GM19395 (cell line): ENCODE data around the gene SPINDOC.

Source experiments
- ATAC-seq: cut with Tn5 transposase; IDR thresholded peaks from one replicate; pipeline ENCODE4 v1.9.1; 2021; ENCODE audit warnings: mild to moderate bottlenecking, moderate library complexity; ENCODE audit not compliant: unreplicated experiment

Gene SPINDOC

DNA sequence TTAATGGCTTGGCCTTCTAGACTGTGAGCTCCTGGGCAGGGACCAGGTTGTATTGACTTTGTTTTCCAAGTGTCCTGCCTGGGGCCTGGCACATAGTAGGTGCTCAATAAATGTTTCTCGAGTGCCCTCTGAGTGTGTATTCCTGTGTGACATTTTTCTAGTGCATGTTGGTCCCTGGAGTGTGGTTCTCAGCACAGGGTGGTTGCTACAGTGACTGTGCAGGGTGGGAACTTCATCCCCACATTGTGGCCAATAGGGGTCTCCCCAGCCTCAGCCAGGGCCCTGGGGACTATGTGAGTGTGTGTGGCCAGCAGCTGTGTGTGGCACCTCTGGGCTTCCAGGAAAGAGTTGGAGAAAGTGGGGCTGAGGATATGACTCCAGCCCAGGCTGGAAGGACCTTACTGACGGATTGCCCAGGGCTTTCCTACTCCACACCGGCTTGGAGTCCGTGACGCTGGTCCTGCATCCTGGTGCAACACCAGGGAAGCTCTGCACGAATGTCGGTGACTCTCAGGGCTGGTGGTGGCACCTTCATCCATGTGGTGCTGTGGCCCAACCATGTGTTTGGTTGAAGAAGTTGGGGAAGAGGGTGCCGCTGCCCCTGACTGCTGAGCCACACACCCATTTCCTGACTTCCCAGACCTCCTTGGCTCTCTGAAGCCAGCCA lies 16.7 kb downstream of the SPINDOC start:
- no peak for ATAC-seq

DNA sequence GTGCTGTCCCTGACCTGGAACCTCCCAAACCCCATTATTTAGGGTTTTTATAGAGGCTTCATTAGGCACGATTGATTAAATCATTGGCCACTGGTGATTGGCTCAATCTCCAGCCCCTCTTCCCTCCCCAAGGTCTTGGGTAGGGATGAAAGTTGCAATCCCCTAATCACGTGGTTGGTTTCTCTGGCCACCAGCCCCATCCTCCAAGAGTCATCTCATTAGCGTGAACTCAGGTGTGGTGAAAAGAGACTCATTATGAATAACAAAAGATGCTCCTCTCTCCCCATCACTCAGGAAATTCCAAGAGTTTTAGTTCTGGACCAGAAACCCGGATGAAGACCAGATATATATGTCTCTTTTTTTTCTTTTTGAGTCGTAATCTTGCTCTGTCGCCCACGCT lies 18.1 kb downstream of the SPINDOC start:
- ATAC-seq = no peak

DNA sequence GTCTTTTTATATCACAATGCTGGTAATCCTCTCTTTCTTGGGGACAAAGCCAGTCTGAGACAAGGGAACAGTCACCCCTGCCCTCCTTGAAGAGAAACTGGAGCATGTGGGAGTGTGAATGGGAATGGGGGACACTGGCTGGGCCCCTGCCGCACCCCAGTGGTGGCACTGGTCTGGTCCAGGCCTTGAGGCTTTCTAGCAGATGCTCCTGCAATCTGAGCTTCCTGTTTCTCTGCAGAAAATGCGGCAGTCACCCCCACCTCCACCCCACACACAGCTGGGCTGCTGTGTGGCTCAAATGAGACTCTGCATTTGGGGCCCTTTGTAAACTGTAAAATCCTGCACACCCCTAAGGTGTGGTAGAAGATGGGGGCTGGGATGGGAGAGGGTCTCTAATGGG lies 19.1 kb downstream of the SPINDOC start:
- ATAC-seq = no peak

DNA sequence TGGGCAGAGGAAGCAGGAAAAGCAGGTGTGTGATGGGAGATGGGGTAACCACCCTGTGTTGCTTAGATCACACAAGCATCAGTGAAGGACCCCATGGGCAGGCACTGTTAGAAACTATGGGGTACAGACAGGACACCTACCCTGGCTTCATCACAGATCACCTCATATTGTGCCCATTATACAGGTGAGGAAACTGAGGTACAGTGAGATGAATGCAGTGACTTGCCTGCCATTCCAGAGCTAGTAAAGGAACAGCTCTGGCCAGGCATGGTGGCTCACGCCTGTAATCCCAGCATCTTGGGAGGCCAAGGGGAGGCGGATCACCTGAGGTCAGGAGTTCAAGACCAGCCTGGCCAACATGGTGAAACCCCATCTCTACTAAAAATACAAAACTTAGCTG lies 19.8 kb downstream of the SPINDOC start:
- ATAC-seq = no peak

DNA sequence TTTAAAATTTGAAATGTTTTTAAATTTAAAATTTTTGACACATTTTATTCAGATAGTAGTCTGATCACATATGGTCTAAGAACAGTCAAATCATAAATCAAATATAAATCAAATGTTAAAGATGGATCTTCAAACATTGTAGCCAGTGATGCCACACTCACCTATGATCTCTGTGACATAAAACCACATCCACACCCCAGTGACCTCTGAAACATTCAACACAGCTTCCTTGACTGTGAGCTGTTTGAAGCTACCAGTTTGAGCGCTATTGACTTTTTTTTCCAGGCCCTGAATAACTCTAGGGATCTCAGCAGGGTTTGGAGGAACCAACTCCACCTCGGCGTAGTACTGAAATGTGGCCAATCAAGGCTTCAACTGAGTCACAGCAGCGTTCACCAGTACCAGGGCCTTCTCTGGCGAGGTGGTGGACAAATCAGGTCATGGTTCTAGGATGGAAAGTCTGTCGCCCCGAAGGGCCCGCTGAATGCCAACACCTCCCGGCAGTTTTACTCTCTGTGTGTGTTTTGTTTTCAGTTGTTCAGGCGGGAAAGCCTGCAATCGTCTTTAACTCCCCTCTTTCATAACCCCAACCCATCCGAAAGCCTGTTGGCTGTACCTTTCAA lies 21.4 kb downstream of the SPINDOC start:
- ATAC-seq = no peak

DNA sequence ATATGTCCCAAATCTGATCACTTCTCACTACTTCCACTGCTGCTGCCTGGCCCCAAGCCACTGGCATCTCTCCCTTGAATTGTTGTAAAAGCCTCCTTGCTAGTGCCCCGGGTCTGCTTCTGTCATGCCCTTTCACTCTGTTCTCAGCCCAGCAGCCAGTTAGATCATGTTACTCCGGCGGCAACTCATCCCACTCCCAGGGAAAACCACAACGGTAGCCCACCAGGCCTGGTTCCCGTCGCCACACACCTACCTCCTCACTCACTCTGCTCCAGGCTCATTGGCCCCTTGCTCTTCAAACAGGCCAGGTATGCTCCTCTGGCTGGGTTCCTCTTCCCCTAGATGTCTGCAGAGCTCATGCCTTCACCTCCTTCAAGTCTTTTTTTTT lies 21.9 kb downstream of the SPINDOC start:
- no peak for ATAC-seq

DNA sequence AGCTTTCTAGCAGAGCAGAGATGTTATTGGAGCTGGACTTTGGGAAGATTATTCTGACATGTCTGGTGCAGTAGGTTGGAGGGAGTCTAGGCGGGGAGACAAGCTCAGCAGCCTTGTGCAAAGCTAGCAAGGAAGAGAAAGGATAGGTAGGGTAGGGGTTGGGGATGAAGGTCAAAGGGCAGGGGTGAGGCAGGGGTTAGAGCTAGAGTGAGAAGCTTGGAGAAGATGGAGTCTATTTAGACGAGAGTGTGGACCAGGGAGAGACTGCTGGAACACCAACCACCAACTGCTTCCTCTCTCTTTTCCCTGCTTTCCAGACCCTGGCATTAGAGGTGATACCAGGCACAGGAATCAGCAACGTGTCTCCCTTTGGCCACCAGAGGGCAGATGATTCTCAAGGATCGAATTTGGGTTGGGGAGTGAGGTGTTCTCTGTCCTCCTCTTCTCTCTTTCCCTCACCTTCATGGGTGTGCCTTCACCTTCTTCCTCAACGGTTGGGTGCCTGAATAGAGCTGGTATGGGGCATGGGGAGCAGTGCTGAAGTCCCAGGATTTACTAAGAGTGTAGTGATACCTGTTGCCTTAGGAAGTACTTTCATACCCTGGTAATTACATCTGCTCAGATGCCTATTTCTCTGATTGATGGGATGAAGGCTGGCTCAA lies 23.9 kb downstream of the SPINDOC start:
- ATAC-seq = no peak

DNA sequence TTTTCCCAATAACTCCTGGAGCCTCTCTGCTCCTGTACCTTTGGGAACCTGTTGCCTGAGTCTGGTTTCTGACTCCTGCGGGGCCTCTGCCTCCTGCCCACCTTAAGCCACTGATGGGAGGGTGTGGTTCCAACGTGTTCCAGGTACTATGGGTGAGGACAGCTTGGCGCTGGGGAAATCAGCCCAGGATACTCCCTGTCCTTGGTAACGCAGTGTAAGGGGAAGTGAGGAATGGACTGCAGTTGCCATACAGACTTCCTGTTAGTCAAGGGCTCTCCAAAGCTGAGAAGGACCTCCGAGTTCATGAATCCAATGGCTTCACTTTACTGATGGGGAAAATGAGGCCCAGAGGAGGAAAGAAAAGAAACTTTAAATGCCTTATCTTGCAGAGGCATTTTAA lies 24.5 kb downstream of the SPINDOC start:
- no peak for ATAC-seq

DNA sequence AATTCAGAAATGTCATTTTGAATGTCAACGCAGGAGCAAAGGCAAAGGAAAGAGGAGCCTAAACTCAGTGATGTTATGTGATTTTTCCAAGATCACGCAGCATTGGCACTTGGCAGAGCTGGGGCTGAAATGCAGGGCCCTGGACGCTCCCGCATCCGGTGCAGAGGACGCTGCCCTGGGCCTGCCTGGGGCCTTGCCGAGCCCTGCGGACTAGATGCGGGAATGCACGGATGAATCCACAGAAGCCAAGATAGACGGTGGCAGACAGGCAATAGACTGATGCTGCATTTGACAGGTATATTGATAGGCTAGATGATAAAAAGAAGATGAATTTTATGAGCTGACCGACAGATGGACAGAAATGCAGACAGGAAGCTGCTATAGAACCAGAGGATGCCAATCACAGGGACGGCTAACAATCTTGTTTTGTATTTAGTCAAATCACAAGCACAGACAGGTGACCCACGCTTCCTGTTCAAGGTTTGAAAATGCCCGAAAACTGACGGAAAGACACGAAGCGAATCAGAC lies 25.0 kb downstream of the SPINDOC start:
- ATAC-seq = no peak

DNA sequence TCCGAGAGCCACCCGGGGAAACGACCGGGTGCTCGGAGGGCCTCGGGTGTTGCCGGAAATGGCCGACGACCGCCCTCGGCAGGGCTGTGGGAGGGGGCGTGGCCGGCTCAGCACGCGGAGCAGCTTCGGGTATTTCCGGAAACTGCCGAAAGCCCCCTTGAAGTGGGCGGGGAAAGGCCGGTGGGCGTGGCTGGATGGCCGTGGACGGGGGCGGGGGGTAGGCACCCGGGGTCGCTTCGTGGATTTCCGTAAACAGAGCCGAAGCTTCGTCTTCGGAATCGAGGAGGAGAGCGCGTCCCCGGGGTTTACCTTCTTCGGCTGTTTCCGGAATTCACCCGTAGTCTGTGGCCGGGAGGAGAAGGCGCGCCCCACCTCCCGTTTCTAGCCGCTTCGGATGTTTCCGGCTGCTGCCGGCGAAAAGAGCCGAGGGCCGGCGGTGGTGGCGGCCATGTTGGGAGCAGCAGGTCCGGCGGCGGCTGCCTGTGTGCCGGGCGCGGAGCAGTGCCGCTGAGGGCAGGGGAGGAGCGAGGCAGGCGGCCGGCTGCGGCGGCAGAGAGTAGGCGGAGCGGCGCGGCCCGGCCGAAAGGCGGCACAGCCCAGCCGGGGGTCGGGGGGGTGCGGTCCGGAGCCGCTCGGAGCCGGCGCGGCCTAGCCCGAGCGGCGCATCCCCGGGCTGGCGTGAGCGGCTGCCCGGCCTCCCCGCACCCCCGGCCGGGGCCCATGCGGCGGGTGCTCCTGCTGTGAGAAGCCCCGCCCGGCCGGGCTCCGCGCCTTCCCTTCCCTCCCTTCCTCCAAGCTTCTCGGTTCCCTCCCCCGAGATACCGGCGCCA lies 25.6 kb downstream of the SPINDOC start, which contains the start of gene MARK2:
Gene MARK2, plus strand, starts transcription at position 433 of the 830 bp plus-strand sequence. Its CDS starts 397 bp downstream, at position 830.
- ATAC-seq = peak; percentile 80

DNA sequence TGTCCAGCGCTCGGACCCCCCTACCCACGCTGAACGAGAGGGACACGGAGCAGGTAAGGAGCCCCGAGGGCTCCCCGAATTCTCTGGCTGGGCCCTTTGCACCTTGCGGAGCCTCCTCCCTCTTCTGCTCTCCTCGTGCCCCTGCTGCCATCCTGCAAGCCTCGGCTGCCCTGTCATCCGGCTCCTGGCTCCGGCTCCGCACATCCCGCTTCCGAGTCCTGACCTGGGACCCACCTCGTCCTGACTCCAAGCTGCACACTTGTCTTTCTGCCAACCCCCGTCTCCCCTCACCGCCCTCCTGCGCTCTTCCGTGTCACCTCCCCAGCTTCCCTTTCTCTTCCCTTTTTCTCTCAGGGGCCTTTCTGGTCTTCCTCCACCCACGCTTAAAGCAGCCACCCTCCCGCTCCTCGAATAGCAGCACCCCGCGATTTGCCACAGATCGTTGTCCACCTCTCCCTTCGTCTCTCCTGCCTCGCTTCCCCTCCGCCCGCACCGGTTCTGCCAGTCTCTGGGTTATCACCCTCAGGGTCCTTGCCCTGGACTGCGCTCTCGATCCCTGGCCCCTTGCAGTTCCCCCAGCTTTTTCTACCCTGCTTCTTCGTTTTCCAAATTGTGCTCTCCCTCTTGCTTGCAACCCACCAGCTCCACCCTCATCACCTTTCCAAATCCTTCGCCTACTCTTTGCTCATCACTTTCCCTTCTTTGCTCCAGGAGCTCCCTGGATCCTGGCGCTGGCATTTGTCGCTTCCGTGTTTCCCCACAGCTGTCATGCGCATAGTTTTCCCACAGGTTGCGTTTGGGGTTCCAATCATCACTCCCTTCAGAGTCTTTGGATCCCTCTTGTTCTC lies 26.5 kb downstream of the SPINDOC start:
- no peak for ATAC-seq

DNA sequence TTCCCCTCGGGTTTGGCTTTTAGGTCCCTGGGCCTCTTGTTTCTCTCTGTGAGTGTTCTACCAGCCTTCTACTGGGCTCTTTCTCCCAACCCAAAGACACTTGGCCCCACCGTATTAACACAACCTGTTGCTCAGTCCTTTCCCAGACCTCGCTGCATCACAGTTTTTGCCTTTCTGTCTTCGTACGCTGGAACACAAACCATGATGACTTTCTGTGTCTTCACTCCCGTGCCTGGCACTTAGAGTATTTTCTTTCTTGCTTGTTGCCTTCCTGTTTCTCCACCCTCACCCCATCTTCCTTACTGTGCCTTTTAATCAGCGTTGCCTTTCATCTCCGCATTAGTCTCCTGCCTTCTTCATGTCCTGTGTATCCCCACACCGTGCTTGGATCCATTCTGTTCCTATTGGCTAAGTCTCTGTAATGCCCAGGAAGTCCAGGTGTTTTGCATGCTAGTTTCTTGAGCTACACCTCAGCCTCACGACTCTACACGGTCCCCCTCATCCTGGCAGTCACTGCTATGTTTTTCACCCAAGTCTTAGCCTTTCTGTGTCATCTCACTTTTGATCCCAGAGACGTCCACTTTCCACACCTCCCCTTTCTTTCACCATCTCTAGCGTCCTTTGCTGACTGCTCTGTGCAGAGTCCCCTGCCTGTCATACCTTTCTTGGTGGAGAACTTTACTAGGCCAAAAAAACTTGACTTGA lies 27.3 kb downstream of the SPINDOC start:
- no peak for ATAC-seq

DNA sequence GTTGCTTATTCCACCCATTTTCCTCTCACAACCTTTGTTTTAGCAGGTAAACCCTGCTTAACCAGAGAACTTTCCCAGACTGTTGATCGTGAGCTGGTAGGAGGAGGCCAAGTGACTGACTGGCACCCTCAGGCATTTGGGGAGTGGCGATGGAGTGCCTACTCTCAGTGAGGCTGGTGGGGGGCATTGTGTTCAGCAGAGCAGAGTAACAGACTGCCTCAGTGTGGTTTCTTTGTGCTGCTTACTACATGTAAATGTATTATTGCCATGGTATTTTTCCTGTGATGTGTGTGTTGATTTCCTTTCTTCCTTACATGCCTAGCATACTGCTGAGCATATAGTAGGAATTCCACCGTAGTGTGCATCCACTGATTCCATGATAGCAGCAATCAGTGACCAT lies 28.3 kb downstream of the SPINDOC start:
- no peak for ATAC-seq

DNA sequence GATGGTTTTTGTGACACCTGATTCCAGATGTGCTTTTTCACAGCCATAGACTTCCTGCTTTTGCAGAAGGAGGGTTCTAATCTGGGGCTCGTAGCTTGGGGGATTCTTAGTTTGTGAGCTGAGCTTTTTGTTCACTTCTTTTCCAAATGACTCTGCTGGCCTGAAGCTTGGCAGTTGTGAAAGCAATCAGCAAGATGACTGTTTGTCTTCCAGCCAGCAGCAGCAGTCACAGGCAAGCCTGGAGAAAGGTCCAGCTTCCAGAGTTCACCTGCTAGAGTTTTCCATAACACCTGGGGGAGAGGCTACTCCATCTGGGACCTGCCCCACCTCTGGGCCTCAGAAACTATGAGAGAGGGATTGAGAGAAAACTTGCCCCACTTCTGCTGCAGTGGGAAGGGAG lies 29.8 kb downstream of the SPINDOC start:
- ATAC-seq = no peak

DNA sequence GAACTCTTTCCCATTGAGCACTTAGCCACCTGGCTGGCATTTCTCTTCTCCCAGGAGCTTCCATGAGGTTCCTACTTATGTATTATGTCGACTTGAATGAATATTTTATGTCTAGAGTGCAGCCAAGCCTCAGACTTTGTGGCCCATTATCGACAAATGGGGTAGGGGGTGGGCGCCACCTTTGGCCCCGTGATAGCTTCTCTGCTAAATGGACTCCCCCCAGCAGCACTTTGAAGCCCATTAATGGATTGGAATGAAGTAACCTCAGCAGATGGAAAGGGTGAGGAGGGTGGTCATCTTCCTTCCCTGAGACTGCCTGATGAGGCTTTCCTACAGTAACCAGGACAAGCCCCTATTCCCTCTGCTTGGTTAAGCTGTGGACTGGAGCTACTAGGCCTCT lies 31.6 kb downstream of the SPINDOC start:
- ATAC-seq = no peak

DNA sequence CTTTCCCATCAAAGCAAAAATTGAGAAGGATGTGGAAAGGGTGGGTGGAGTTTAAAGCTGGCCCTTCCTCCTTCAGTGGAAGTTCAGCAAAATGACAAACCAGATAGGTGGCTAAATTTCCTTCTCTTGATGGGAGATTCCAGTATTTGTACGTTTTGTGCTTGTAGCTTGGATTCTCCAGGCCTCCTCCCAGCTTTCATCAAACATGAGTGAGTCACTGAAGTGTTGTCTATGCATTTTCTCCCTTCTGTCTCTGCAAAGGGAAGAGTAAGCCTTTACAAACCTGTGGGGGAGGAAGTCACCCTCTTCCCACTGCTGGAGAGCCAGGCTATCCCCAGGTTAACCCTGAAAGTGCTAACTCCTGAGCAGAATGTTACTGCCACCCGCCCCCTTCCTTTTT lies 32.0 kb downstream of the SPINDOC start:
- no peak for ATAC-seq

DNA sequence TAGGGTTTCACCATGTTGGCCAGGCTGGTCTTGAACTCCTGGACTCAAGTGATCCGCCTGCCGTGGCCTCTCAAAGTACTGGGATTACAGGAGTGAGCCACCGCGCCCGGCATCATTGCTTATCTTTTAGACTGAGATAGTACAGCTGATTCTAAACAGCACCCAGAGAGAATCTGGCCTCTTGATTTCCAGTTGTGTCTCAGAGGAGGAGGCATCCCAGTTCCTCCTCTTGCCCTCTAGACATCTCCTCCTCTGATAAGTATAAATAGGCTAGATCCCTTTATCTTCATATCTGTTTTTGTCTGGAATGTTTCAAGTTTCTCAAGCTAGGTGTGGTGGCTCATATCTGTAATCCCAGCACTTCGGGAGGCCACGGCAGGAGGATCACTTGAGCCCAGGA lies 32.7 kb downstream of the SPINDOC start:
- no peak for ATAC-seq

DNA sequence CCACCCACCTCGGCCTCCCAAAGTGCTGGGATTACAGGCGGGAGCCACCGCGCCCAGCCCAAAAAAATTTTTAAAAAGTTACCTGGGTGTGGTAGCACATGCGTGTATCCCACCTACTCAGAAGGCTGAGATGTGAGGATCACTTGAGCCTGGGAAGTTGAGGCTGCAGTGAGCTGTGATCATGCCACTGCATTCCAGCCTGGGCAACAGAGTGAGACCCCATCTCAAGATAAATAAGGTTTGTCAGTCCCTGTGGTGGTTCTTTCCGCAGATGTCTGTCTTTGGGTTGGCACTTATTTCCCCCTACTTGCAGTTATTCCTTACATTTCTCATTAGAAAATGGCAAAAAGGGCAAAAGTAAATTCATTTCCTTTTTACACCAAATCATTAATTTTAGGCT lies 33.6 kb downstream of the SPINDOC start:
- no peak for ATAC-seq

DNA sequence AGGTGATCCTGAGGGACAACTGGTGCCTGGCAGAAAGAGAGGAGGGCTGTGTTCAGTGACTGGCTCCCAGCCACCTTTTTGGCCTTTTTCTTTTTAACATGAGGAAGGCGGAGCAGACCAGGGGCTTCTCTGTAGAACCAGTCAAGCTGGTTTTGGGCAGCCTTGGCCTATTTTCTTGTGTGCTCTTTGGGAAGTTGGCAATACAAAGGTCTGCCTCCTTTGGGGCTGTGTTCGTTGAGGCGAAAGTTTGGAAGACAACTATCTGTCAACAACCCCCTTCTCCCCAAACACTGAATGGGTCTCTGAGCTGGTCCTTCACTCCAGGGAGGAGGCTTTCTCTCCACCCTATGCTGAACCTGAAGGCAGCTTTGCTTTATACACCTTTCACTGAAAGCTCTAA lies 34.1 kb downstream of the SPINDOC start:
- no peak for ATAC-seq

DNA sequence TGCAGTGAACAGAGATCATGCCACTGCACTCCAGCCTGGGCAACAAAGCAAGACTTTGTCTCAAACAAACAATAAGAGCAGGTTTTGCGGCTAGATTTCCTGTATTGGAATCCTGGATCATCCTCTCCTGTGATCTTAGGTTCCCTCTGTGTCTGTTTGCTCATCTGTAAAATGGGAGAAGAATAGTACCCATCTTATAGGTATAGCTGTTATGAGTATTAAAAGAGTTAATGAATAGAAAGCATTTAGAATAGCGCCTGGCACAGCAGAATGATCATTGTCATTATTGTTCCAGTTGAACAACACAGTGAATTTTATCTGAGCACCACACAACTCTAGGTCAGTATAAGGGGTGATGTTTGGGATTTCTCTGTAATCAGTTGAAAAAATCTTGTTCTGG lies 36.4 kb downstream of the SPINDOC start:
- ATAC-seq = no peak
